GM19025 (cell line): ENCODE measurements around the gene PTMA.
"Not testable (repeated sequence)": the region's sequence is repeated elsewhere in the genome, so short reads cannot be mapped to it uniquely, and the experiment has no call there.

ENCODE experiments used
- ATAC-seq: cut with Tn5 transposase; IDR thresholded peaks from one replicate; pipeline ENCODE4 v1.9.1; 2021; ENCODE audit warnings: mild to moderate bottlenecking, low read depth, moderate library complexity; ENCODE audit not compliant: unreplicated experiment

The PTMA gene

GRCh38 chr2:231749016-231749415, 40.7 kb downstream of the PTMA start:
- ATAC-seq, result not testable (repeated sequence)

- no peak for ATAC-seq
These were observed 42.9 kb downstream of the PTMA start for GRCh38 chr2:231751042-231751815.

GRCh38 chr2:231752061-231752460, 43.7 kb downstream of the PTMA start:
- ATAC-seq, result no peak

DNA sequence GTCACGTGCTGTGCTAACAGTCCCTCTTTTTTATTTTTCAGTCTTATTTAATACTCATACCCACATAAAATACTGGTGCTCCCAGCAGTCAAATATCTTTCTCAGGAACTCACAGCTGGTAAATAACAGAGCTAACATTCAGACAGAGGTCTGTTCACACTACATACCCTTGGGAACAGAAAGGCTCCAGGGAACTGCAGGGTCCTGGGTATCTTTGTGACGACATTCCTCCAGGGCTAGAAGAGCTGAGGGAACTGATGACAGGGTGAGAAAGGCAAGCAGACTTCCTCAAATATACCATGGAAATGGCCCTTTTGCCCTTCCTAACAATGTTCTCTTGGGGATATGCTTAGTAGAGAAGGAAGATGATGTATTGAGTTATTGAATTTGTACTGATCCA, 53.4 kb downstream of the PTMA start:
- no peak for ATAC-seq
